ENCODE measurements around the gene NR1H4.
"Not testable (repeated sequence)": the region's sequence is repeated elsewhere in the genome, so short reads cannot be mapped to it uniquely, and the experiment has no call there.

The NR1H4 gene

DNA sequence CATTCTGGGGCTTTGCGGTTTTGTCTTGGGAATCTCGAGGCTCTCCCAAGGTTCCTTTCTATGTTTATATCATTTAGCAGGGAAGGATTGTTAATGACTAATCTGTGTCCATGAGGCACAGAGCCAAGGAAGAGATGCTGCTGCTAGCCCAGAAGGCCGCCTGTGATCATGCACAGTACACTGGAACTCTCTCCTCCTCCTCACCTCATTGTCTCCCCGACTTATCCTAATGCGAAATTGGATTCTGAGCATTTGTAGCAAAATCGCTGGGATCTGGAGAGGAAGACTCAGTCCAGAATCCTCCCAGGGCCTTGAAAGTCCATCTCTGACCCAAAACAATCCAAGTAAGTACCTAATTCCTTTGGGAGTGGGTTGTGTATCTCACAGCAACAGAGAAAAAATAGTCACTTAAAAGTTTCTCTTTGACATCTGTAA, at the start of gene NR1H4:
TSS of gene NR1H4 (plus strand) at position 151 of the 435 bp plus-strand sequence. CDS start 19,458 bp downstream, outside the sequence.
- peak; percentile 31 for DNase-seq (ENCODE audit: low read depth)

DNA sequence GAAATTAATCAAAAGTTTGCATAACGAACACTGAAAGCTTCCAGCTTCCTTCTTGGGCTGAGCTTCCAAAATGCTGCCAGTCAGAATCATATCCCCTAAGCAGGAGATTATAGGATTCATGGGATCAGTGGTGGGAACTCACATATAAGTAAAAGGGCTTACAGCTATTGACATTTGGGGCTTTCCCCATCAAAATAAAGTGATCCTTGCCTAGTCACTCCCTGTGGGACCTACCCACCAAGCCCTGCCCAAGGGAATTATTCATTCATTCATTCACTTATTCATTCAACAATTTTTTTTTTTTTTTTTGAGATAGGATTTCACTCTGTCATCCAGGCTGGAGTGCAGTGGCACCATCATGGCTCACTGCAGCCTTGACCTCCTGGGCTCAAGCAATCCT, 47.5 kb upstream of the NR1H4 start:
- no peak for DNase-seq (ENCODE audit: low read depth)

DNA sequence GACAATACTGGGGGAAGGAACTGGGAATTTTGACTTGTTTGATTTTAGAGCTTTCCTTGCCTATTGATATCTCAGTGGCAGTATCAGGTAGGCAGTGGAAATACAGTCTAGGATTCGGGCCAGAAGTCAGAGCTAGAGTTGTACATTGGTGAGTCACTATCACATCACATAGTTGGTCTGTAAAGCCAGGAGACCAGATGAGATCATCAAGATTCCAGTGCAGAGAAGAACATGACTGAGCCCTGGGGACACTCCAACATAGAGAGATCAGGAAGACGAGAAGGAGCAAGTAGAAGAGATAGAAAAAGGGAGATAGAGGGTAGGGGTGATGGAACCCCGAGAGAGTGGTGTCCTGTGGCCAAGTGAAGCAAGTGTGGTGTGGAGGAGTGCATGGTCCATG, 46.6 kb upstream of the NR1H4 start:
- DNase-seq (ENCODE audit: low read depth), result peak; percentile 45

DNA sequence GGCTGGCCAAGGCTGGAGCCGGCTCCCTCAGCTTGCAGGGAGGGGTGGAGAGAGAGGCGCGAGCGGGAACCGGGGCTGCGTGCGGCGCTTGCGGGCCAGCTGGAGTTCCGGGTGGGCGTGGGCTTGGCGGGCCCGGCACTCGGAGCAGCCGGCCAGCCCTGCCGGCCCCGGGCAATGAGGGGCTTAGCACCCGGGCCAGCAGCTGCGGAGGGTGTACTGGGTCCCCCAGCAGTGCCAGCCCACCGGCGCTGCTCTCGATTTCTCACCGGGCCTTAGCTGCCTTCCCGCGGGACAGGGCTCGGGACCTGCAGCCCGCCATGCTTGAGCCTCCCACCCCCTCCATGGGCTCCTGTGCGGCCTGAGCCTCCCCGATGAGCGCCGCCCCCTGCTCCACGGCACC, 43.4 kb upstream of the NR1H4 start:
- DNase-seq (ENCODE audit: low read depth), result not testable (repeated sequence)

DNA sequence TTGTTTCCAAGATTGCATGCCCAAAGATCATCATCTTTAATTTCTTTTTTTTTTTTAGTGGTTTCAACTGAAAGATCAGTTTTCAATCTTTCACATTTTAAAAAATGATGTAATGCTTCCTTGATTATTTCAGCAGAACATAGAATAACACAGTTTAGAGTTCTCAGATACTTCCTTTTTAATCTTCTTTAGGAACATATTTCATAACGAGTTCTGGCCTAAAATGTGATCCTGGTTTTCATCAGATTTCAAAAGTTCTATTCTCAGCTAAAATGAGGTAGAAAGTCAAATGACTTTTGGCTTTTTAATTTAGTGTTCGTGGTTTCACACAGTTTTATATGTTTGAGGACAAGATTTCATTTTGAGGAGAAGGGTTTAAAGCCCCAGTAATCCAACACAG, 40.0 kb upstream of the NR1H4 start:
- DNase-seq (ENCODE audit: low read depth), result no peak

DNA sequence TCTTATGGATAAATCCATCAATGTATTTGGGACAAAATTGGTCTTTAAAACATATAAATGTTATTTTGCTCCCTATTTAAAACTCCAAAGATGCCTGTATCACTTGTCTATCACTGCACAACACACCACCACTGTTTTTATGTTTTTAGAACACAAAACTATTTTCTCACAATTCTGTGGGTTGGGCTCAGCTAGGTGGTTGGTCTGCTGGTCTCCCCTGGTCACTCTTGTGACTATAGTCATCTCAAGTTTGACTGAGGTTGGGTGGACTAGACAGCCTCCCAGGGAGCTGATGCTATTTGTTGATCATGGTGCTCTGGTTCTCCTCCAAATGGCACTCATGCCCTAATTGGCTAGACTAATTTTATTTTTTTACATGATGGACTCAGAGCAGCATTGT, 39.5 kb upstream of the NR1H4 start:
- no peak for DNase-seq (ENCODE audit: low read depth)

DNA sequence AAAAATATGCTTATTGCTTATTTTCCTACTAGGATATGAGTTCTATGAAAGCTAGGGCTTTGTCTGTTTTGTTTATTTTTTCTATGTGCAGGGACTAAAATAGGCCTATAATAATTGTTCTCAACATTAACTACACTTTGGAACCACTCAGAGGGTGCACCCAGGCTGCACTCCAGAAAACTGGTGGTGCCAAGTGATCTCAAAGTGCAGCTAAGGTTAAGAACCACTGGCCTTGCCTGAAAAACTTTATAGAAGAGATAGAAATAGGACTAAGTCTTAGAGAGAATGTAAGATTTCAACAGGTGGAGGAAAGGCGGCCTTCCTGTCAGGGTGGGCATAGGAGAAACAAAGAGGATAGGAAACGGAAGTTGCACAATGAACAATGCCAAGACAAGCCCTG, 37.7 kb upstream of the NR1H4 start:
- no peak for DNase-seq (ENCODE audit: low read depth)

DNA sequence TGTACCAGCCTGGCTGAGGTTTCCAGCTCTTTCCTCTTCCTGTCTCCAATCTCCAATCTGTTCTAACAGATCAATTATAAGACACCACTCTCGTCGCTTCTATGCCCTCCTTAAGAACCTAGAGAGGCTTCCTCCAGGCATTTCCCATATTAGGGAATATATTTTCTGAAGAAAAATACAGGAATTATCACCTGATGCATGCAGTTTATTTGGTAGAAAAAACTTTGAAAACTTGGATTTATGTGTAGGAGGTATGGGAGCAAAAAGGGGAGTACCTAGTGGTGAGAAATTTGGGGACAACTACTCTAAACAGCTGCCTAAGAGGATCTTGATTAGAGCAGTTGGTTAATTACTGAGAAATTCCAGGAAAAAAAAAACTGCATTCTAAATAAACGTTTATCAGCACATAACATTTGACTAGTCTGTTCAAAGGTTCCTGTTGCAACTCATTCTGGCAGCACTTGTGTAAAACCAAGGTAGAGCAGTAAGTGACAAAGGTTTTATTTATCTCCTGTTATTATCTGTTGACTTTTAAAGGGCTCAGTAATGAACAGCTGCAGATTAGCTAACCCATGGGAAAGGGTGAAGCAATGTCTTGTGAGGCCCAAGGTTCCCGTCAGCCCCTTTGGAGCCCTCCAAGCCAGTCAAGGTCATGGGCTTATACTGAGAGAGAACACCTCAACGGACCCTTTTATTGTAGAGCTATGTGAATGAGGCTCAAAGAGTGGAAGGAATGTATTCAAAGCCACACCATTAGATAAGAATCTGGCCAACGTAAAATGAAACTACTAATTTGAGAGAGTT, 36.4 kb upstream of the NR1H4 start:
- no peak for DNase-seq (ENCODE audit: low read depth)

DNA sequence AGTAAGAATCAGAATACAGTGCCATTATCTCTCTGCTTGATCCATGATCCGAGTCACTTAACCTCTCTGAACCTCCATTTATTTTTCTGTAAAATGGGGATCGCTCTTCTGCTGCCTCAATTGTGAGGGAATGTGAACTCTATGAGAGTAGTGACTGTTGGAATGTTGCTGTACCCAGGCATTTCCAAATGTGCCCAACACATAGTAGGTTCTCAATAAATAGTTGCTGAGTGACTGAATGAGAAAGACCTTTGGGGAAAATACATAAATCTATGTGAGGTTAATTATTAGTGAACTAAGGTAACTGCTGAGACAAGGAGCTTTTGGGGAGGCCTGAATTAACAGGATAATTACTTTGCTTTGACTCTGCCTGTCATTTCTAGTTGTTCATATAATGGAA, 33.9 kb upstream of the NR1H4 start:
- DNase-seq (ENCODE audit: low read depth), result no peak

DNA sequence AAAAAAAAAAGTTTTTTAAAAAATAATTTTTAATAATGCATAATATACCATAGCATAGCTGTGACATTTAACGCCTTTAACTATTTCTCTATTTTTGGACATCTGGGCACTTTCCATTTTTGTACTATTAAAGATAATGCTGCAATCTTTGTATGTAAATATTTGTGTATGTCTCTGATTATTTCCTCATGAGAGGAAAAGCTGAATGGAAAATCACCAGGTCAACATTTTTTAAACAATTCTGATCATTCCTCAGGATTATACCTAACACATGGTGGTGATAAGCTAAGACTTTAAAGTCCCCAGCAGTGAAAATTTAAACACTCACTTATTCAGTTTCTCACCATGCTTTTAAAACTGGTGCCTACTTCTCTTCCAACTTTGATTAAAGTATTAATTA, 31.3 kb upstream of the NR1H4 start:
- DNase-seq (ENCODE audit: low read depth), result no peak

DNA sequence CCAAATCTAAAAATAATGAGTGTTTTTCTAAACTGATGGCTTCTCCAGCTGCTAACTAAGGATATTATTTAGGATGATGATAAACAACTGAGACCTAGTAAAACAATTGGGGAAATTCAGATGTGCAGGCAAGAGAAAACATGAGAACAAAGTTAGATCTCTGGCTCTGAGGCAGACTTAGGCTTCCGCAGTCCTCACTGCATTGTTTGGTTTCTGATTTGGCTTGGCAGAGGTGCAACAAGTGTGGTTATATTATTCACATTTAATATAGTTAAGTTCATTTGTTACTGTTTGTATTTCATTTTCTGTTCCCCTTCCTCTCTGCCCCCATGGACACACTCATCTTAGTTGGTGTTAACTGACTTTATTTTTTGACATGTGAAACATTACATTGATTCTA, 30.2 kb upstream of the NR1H4 start:
- no peak for DNase-seq (ENCODE audit: low read depth)

DNA sequence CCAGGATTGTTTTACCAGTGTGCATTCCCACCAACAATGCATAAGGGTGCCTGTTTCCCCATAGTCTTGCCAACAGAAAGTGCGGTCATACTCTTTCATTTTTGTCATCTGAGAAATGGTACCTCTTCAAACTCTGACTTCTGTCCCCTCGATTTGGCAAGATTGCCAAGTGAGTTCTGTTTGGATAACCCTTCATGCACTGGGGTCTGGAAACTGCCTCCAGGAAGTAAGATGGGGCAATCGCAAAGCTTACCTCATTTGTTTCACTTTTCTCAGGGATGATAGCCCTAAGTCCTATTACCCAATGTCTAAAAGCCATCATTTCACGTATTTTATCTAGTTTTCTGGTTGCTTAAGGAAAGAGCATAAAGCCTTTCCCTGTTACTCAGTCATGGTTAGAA, 28.6 kb upstream of the NR1H4 start:
- no peak for DNase-seq (ENCODE audit: low read depth)

DNA sequence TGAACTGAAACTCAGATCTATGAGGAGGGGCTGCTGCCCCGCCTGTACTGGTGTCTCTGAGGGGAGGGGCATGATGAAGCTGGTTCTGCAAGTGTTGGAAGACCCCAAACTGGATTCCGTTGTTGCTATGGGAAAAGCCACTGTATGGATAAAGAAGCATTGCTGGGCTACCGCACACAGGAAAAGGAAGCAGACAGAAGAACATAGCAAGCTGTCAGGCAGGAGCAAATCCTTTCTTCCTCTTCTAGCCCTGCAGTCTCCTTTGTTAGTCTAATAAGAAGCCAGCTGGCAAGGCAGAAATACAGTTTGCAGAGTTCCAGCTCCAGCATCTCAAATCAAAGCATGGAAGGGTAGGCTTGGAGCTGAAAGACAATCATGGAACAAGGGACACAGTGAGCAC, 26.3 kb upstream of the NR1H4 start:
- no peak for DNase-seq (ENCODE audit: low read depth)

DNA sequence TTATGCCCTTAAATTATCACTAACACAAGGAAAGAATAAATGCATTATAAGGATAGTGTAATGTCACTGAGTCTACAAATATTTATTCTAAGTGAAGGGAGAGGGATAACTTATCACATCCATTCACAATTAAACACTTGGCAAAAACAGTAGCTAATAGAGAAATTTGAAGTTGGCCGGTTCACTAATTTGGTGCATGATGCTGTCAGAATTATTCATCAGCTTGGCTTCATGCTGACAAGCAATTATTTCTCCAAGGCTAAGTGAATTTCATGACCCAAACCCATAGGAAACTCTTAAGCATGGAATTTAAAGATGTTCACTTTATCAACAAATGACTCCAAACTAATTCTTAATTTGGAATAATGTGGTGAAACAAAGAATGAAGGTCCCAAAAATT, 25.0 kb upstream of the NR1H4 start:
- DNase-seq (ENCODE audit: low read depth), result no peak

DNA sequence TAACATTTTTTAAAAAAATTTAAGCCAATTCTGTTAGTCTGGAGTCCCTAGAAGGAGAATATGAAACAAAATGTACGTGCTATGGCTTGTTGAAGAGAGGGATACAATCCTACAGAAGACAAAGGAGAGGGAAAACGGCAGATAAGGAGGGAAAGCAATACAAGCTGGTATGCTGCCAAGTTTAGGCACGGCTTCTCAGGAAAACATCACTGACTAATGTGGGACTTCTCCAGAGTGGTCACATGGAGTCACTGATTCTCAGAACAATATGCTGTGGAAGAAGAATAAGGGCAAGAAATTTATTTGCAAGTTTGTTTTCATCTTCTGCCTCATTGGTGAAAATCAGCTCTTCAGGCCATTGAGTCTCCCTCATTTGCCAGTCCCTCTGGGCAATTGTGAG, 22.9 kb upstream of the NR1H4 start:
- DNase-seq (ENCODE audit: low read depth), result no peak

DNA sequence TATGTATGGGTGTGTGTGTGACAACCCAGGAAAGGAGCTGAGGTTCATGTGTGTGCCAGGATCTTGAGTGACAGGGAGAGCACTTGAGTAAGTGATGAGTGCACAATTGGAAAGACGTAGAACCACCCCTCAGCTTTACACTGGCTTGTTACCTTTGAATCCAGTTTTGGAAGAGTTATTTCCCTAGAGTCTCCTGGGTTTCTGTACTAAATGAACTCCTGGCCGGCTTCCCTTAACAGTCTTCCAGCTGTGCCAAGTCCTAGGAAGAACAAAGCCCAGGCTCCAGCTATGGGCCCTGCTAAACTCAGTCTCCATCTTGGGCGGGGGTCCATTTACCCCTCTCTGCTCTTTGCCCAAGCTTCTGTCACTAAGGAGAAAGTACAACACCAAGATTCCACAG, 19.7 kb upstream of the NR1H4 start:
- no peak for DNase-seq (ENCODE audit: low read depth)

DNA sequence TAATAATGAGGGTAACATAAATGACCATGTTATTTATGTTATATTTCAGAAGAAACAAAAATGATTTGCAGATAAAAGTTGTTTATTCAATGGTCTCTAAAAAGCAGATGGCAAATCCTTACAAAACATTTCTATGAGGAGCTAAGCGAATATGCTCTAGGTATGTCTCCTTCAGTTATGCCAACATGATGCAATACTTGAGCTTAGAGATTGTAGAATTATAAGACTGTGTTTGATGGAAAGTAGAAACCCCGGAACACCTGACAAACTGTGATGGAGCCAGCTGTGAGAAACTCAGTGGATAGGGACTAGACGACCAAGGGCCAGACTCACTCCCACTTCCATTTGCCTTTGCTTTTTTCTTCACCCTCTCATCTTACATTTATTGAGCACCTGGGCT, 17.8 kb upstream of the NR1H4 start:
- no peak for DNase-seq (ENCODE audit: low read depth)

DNA sequence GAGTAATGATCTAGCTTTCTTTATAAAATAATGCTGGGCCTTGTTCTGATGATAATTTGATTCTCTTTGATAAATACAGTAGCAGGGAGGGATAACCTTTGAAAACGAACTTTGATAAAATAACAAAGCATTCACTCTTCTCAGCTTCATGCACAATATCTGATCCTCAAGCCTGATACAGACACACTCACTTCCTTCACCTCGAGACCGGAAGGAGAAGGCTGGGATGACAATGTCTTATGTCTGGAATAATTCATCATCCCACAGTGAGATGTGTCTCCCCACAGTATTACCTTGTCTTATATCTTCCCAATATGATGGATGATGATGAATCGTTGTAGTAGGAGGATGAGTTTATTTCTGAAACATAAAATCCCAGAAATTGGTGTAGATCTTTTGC, 15.5 kb upstream of the NR1H4 start:
- no peak for DNase-seq (ENCODE audit: low read depth)

DNA sequence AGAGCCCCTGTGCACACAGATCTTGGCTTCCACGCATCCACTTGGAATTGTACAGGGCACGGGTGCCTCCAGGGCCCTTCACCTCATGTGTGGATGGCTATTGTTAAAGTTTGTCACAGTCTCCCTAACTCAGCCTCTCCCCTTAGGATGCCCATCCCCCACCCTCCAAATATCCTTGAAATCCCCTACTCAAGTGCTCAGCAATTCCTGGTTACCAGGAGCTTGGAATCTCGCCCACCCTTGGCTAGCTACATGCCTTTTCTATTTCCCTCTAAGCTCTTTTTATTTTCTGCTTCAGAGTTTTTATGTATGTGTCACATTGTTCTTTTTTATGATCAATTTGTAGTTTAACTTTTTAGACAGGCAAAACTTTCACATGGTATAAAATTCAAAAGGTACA, 13.0 kb upstream of the NR1H4 start:
- DNase-seq (ENCODE audit: low read depth), result no peak

DNA sequence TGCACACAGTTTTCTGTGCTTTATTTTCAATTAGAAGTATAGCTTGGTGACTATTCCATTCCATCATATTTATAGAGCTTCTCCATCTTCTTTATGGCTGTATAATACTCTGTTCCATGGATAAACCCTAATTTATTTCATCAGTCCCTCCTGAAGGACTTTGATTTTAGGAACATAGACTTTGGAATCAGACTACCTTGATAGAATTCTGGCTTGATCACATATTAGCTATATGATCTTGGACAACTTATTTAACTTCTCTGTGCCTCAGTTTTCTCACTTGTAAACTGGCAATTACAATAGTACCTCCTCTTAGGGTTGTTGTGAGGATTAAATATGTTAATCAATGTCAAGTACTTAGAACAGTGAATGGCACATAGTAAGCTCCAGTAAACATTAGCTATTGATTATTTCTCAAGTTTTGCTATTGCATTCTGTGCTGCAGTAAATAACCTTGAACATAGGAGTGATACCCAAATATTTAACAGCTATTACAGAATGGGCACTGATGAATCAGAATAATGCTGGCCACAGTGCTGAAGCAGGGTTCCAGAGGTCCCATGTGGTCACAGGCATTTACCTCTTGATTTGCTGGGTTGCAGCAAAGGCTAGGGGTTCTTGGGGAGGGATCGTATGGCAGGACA, 12.2 kb upstream of the NR1H4 start:
- no peak for DNase-seq (ENCODE audit: low read depth)

DNA sequence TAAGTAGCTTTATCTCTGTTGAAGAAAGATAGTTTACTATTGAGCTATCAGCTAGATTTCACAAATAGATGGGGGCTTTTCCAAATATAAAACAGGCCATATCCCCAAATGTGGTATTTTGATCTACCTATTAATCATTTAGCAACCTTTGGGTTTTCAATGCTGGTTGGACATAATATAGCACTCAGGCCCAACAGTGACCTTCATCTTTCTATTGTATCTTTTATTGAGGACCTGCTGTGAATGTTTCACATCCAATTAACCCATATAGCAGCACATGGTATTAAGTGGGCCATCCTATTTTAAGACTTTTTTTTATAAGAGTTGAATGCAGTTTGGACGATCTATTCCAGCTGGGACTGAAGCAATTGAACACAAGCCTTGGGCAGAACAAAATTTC, 10.0 kb upstream of the NR1H4 start:
- DNase-seq (ENCODE audit: low read depth), result no peak

DNA sequence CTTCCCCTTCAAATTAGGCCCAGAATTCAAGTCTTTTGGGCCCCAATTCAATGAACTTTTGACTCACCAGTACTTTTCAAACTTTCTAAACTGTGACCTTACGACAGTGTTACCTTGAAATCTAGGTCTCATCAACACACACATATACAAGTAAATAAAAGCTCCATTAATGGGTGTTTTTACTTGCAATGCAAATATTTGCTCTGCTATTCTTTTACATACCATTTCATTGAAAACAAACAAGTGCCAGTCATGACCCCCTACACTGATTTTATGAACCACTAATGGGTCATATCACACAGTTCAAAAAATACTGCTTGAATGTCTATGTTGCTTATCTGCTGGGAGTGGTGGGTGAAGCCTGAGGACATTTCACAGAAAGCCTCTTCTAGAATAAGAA, 9.1 kb upstream of the NR1H4 start:
- DNase-seq (ENCODE audit: low read depth), result no peak

DNA sequence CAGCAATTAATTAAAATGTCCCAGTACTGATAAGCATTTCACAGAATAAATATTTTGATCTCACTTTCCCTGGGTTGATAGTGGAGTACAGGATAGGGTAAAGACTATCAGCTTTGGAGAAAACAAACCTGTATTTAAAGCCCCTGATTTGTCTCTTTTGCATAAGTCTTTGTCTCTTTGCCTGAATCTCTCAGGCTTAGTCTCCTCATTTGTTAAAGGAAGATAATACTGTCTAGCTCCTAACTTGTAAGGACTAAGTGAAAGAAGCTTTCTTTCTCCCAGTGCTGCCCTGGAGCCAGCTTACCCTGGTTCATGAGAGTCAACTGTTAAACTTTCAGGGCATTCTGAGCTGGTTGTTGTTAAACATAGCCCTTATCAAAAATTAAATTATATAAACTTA, 5.5 kb upstream of the NR1H4 start:
- no peak for DNase-seq (ENCODE audit: low read depth)

DNA sequence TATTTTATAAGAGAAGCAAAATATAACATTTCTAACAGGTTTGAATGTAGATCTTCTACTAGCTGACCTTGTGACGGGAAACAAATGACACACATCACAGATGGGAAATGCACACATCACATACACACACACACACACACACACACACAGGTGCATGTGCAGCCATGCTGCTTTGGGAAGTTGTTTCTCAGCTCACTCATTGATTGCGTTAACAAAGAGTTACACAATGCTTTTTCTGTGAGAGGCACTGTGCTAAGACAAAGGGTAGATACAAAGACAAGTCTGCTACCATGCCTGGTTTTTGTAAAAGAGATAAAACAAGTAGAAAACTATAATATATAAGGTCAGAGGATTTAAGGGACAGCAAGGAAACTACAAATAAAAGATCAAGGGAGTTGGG, 1.3 kb upstream of the NR1H4 start:
- no peak for DNase-seq (ENCODE audit: low read depth)

Data from non-pigmented ciliary epithelial cell (primary cell).